Neural progenitor cell (in vitro differentiated cells): ENCODE data around the gene TMEM217. TPM values are rescaled to one million over a fixed set of nuclear protein-coding genes. Genes with fewer than 3 reads are reported as not detected.

ENCODE experiments used
- DNase-seq: peaks from one replicate; pipeline ENCODE4 v3.0.0-alpha.2; 2016; ENCODE audit warnings: low spot score
- H2AFZ ChIP-seq: fragments of 200-600 bp; sonication (generic); replicated peaks from 2 replicates; pipeline ENCODE4 v1.6.1; 2016; ENCODE audit warnings: antibody characterized with exemption
- H3F3A ChIP-seq: fragments of 200-600 bp; sonication (generic); 2 replicates; pipeline ENCODE4 v1.6.1; 2016; ENCODE audit warnings: antibody characterized with exemption, low read depth
- H3K27ac ChIP-seq: fragments of 200-600 bp; sonication (generic); 2 replicates; pipeline ENCODE4 v1.5.1; 2016; ENCODE audit warnings: mild to moderate bottlenecking
- H3K27me3 ChIP-seq: fragments of 200-600 bp; sonication (generic); 2 replicates; pipeline ENCODE4 v1.6.1; 2016; ENCODE audit warnings: mild to moderate bottlenecking, moderate library complexity
- H3K36me3 ChIP-seq: fragments of 200-600 bp; sonication (generic); 2 replicates; pipeline ENCODE4 v1.5.1; 2016
- H3K4me1 ChIP-seq: fragments of 200-600 bp; sonication (generic); 2 replicates; pipeline ENCODE4 v1.6.1; 2016; ENCODE audit warnings: mixed run types
- H3K4me2 ChIP-seq: fragments of 200-600 bp; sonication (generic); 2 replicates; pipeline ENCODE4 v1.6.1; 2016
- H3K4me3 ChIP-seq: fragments of 200-600 bp; sonication (generic); 2 replicates; pipeline ENCODE4 v1.5.1; 2016
- H3K79me2 ChIP-seq: fragments of 200-600 bp; sonication (generic); 2 replicates; pipeline ENCODE4 v1.6.1; 2016; ENCODE audit warnings: low read depth
- H3K9ac ChIP-seq: fragments of 200-600 bp; sonication (generic); 2 replicates; pipeline ENCODE4 v1.6.1; 2016
- H3K9me3 ChIP-seq: fragments of 200-600 bp; sonication (generic); 2 replicates; pipeline ENCODE4 v1.5.1; 2016; ENCODE audit warnings: low read depth
- H4K20me1 ChIP-seq: fragments of 200-600 bp; sonication (generic); 2 replicates; pipeline ENCODE4 v1.6.1; 2016; ENCODE audit warnings: low read depth
- H3K27ac Mint-ChIP-seq: 3 replicates; pipeline ENCODE4 v1.8.0; 2021; ENCODE audit warnings: mixed read lengths
- H3K27me3 Mint-ChIP-seq: 2 replicates; pipeline ENCODE4 v1.8.0; 2022; ENCODE audit warnings: low read depth, mild to moderate bottlenecking, inconsistent platforms, moderate library complexity, mixed read lengths; ENCODE audit not compliant: insufficient read depth
- H3K36me3 Mint-ChIP-seq: 3 replicates; pipeline ENCODE4 v1.8.0; 2021; ENCODE audit warnings: mixed read lengths
- H3K4me1 Mint-ChIP-seq: 3 replicates; pipeline ENCODE4 v1.8.0; 2021; ENCODE audit warnings: mixed read lengths
- H3K4me3 Mint-ChIP-seq: 3 replicates; pipeline ENCODE4 v1.8.0; 2021; ENCODE audit warnings: mild to moderate bottlenecking, moderate library complexity, mixed read lengths
- H3K9me3 Mint-ChIP-seq: 3 replicates; pipeline ENCODE4 v1.8.0; 2020; ENCODE audit warnings: mixed read lengths
- EZH2 ChIP-seq: fragments of 200-600 bp; sonication (generic); IDR thresholded peaks from 2 replicates; pipeline ENCODE4 v1.6.1; 2017; ENCODE audit warnings: antibody characterized with exemption, mild to moderate bottlenecking, moderate library complexity
- EZH2phosphoT487 ChIP-seq: fragments of 200-600 bp; sonication (generic); IDR thresholded peaks from 2 replicates; pipeline ENCODE4 v1.6.1; 2017; ENCODE audit warnings: antibody characterized with exemption
- total RNA-seq: library from RNA; depleted of rRNA; stranded (reverse); fragments of >200 nt; gene quantifications from 2 replicates; pipeline ENCODE4 v1.2.3, GENCODE V29; 2015; ENCODE audit warnings: low replicate concordance
- TF ChIP-seq, protein P1 (sequence below): fragments of 200-600 bp; sonication (generic); IDR thresholded peaks from 2 replicates; pipeline ENCODE4 v1.5.1; 2017; ENCODE audit warnings: antibody characterized with exemption, mild to moderate bottlenecking

Gene TMEM217
- total RNA-seq, 1 donor from 2014 or later, result not detected

- Histone ChIP-seq H3K79me2 (no peaks in the 10 kb centered on the region), H3K9me3 (no peaks in the 10 kb centered on the region), H3K27me3 (no peaks in the 10 kb centered on the region), H4K20me1 (no peaks in the 10 kb centered on the region), H3K4me1 (no peaks in the 10 kb centered on the region), H3K9ac (no peak overlapping the region), H3K27ac (no peak overlapping the region), H3K36me3 (no peaks in the 10 kb centered on the region), H2AFZ (no peak overlapping the region), H3K4me2 (no peak overlapping the region), H3F3A (no peaks in the 10 kb centered on the region), H3K4me3 (no peak overlapping the region)
- no peak overlapping the region for H3K4me3 Mint-ChIP-seq
- no peaks in the 10 kb centered on the region for H3K36me3 Mint-ChIP-seq
- no peaks in the 10 kb centered on the region for H3K9me3 Mint-ChIP-seq
- H3K27ac Mint-ChIP-seq, result no peak overlapping the region
- H3K4me1 Mint-ChIP-seq, result peaks cover 2% of the 10 kb centered on the region
- TF ChIP-seq EZH2phosphoT487 (no peak), EZH2 (no peak)
- TF ChIP-seq, protein P1, sequence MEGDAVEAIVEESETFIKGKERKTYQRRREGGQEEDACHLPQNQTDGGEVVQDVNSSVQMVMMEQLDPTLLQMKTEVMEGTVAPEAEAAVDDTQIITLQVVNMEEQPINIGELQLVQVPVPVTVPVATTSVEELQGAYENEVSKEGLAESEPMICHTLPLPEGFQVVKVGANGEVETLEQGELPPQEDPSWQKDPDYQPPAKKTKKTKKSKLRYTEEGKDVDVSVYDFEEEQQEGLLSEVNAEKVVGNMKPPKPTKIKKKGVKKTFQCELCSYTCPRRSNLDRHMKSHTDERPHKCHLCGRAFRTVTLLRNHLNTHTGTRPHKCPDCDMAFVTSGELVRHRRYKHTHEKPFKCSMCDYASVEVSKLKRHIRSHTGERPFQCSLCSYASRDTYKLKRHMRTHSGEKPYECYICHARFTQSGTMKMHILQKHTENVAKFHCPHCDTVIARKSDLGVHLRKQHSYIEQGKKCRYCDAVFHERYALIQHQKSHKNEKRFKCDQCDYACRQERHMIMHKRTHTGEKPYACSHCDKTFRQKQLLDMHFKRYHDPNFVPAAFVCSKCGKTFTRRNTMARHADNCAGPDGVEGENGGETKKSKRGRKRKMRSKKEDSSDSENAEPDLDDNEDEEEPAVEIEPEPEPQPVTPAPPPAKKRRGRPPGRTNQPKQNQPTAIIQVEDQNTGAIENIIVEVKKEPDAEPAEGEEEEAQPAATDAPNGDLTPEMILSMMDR, result no peak
- DNase-seq, result no peak
- H3K27me3 Mint-ChIP-seq, result no peaks in the 10 kb centered on the region
These were observed 65.3 kb downstream of the TMEM217 start for GRCh38 chr6:37192666-37193065.

DNA sequence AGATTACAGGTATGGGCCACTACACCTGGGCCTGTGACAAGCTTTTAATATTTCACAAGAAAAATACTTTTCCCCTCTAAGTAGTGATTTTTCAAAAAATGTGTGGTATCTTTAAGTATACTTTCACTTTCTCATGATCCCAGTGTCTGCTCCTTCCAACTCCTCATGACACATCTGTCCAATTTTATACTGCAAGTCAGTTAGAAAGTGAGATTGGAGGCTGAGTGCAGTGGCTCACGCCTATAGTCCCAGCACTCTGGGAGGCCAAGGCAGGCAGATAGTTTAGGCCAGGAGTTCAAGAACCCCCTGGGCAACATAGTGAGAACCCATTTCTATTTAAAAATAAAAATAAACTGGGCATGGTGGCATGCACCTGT is 67.8 kb downstream of the TMEM217 start:
- Histone ChIP-seq H3K4me2 (no peak overlapping the region), H3F3A (no peaks in the 10 kb centered on the region), H3K27ac (no peak overlapping the region), H2AFZ (no peak overlapping the region), H3K79me2 (no peaks in the 10 kb centered on the region), H3K9ac (no peak overlapping the region), H3K4me1 (no peaks in the 10 kb centered on the region), H4K20me1 (no peaks in the 10 kb centered on the region), H3K4me3 (no peak overlapping the region), H3K9me3 (no peaks in the 10 kb centered on the region), H3K27me3 (no peaks in the 10 kb centered on the region), H3K36me3 (no peaks in the 10 kb centered on the region)
- H3K4me1 Mint-ChIP-seq, result peaks cover 2% of the 10 kb centered on the region
- no peak for DNase-seq
- H3K36me3 Mint-ChIP-seq, result no peaks in the 10 kb centered on the region
- H3K27ac Mint-ChIP-seq, result no peak overlapping the region
- no peak overlapping the region for H3K4me3 Mint-ChIP-seq
- H3K27me3 Mint-ChIP-seq, result peaks cover 2% of the 10 kb centered on the region
- TF ChIP-seq EZH2, result no peak
- no peak for TF ChIP-seq EZH2phosphoT487
- TF ChIP-seq, protein P1, result no peak
- no peaks in the 10 kb centered on the region for H3K9me3 Mint-ChIP-seq

GRCh38 chr6:37188962-37189510 is 68.9 kb downstream of the TMEM217 start:
- no peaks in the 10 kb centered on the region for H3K27me3 ChIP-seq
- H3K27ac Mint-ChIP-seq, result no peak overlapping the region
- H3K79me2 ChIP-seq, result no peaks in the 10 kb centered on the region
- H3K4me1 ChIP-seq, result no peaks in the 10 kb centered on the region
- H3K9ac ChIP-seq, result no peak overlapping the region
- peaks cover 2% of the 10 kb centered on the region for H3K4me1 Mint-ChIP-seq
- no peak for DNase-seq
- peaks cover 2% of the 10 kb centered on the region for H3K27me3 Mint-ChIP-seq
- TF ChIP-seq, protein P1, result no peak
- no peak for TF ChIP-seq EZH2
- TF ChIP-seq EZH2phosphoT487, result no peak
- no peaks in the 10 kb centered on the region for H3K36me3 ChIP-seq
- no peak overlapping the region for H2AFZ ChIP-seq
- no peaks in the 10 kb centered on the region for H3K9me3 ChIP-seq
- no peak overlapping the region for H3K27ac ChIP-seq
- no peaks in the 10 kb centered on the region for H3K9me3 Mint-ChIP-seq
- H3K4me2 ChIP-seq, result no peak overlapping the region
- no peaks in the 10 kb centered on the region for H4K20me1 ChIP-seq
- no peak overlapping the region for H3K4me3 ChIP-seq
- H3K4me3 Mint-ChIP-seq, result no peak overlapping the region
- H3F3A ChIP-seq, result no peaks in the 10 kb centered on the region
- H3K36me3 Mint-ChIP-seq, result no peaks in the 10 kb centered on the region
